Colon (tissue), 2 donors: ENCODE data around the gene ZNF782.
"Not testable (repeated sequence)": the region's sequence is repeated elsewhere in the genome, so short reads cannot be mapped to it uniquely, and the experiment has no call there.

ENCODE experiments used
- FAIRE-seq: peaks from 2 replicates; lab custom pipeline; 2012; peaks lifted over from hg19 to GRCh38; lab: Jason Lieb, UNC
- donor health status: control.
- donor health status: control.

Gene ZNF782

GRCh38 chr9:96853781-96854650 lies at the start of gene ZNF782:
TSS of gene ZNF782 (minus strand) at chr9:96854514. CDS start at chr9:96851961, 2,553 bp downstream.
- FAIRE-seq, result no peak

GRCh38 chr9:96900010-96900409 lies 45.7 kb upstream of the ZNF782 start:
- FAIRE-seq, result not testable (repeated sequence)

- no peak for FAIRE-seq
Observed at GRCh38 chr9:96892131-96892530, 37.8 kb upstream of the ZNF782 start.

- no peak for FAIRE-seq
Observed at GRCh38 chr9:96888591-96888990, 34.3 kb upstream of the ZNF782 start.

- FAIRE-seq, result no peak
Observed at GRCh38 chr9:96885424-96885823, 31.1 kb upstream of the ZNF782 start.

- FAIRE-seq, result no peak
Observed at GRCh38 chr9:96884443-96884842, 30.1 kb upstream of the ZNF782 start.

- no peak for FAIRE-seq
Observed at GRCh38 chr9:96883922-96884321, 29.6 kb upstream of the ZNF782 start.

GRCh38 chr9:96877269-96877668 lies 23.0 kb upstream of the ZNF782 start:
- no peak for FAIRE-seq

GRCh38 chr9:96875461-96876142 lies 21.3 kb upstream of the ZNF782 start:
- no peak for FAIRE-seq

GRCh38 chr9:96874947-96875460 lies 20.7 kb upstream of the ZNF782 start:
- no peak for FAIRE-seq

GRCh38 chr9:96874201-96874785 lies 20.0 kb upstream of the ZNF782 start:
- FAIRE-seq, result no peak

- FAIRE-seq, result no peak
Observed at GRCh38 chr9:96871176-96871575, 16.9 kb upstream of the ZNF782 start.

GRCh38 chr9:96868709-96869108 lies 14.4 kb upstream of the ZNF782 start:
- FAIRE-seq, result no peak

GRCh38 chr9:96867079-96867804 lies 12.9 kb upstream of the ZNF782 start:
- no peak for FAIRE-seq

GRCh38 chr9:96865240-96865639 lies 10.9 kb upstream of the ZNF782 start:
- FAIRE-seq, result not testable (repeated sequence)

GRCh38 chr9:96859461-96860198 lies 5.3 kb upstream of the ZNF782 start:
- no peak for FAIRE-seq

- no peak for FAIRE-seq
Observed at GRCh38 chr9:96858670-96859069, 4.4 kb upstream of the ZNF782 start.

- FAIRE-seq, result no peak
Observed at GRCh38 chr9:96858018-96858573, 3.8 kb upstream of the ZNF782 start.

- no peak for FAIRE-seq
Observed at GRCh38 chr9:96856363-96857286, 2.3 kb upstream of the ZNF782 start.
